Tibial artery (tissue), 4 donors: ENCODE results near the gene DUSP28.

Experiments used
- DNase-seq, 2 donors: peaks; one replicate each; pipeline ENCODE4 v3.0.0-alpha.2; 2019
- H3K27ac ChIP-seq, 2 donors: fragments of 200-600 bp; sonication (generic) in 1 of 2; 1 replicate in 1 of 2; 2 replicates in 1 of 2; pipeline ENCODE4 v1.5.1; 2018 to 2019; ENCODE audit warnings: mild to moderate bottlenecking in 1 of 2
- H3K27me3 ChIP-seq, 2 donors: fragments of 200-600 bp; sonication (generic) in 1 of 2; one replicate each; pipeline versions ENCODE4 v1.5.1 to v1.6.0; 2016 to 2019
- H3K36me3 ChIP-seq, 3 donors: fragments of 200-600 bp; sonication (generic) in 2 of 3; one replicate each; pipeline ENCODE4 v1.5.1; 2016 to 2019; ENCODE audit warnings: mild to moderate bottlenecking in 2 of 3
- H3K4me1 ChIP-seq, 4 donors: fragments of 200-600 bp; sonication (generic) in 2 of 4; 1 replicate in 3 of 4; 2 replicates in 1 of 4; pipeline ENCODE4 v1.5.1; 2016 to 2019
- H3K4me3 ChIP-seq, 2 donors: fragments of 200-600 bp; sonication (generic) in 1 of 2; 1 replicate in 1 of 2; 2 replicates in 1 of 2; pipeline ENCODE4 v1.5.1; 2018 to 2019; ENCODE audit warnings: mild to moderate bottlenecking in 2 of 2
- H3K9me3 ChIP-seq, 3 donors: fragments of 200-600 bp; sonication (generic) in 1 of 3; one replicate each; pipeline ENCODE4 v1.5.1; 2016 to 2019
- CTCF ChIP-seq, 2 experiments: fragments of 200-600 bp in 1 of 2; fragments of 450-650 bp in 1 of 2; IDR thresholded peaks; one replicate each; pipeline ENCODE4 v1.5.1; 2017 to 2019; ENCODE audit warnings: antibody characterized with exemption in 2 of 2, mild to moderate bottlenecking in 1 of 2, moderate library complexity in 1 of 2
- intact Hi-C: fragments of 100-400 bp; cut with DNase I; formaldehyde crosslinking; loops from one replicate; pipeline ENCODE4 v1.15.0; 2023; ENCODE audit warnings: low total_unique reads

DUSP28 gene

DNA sequence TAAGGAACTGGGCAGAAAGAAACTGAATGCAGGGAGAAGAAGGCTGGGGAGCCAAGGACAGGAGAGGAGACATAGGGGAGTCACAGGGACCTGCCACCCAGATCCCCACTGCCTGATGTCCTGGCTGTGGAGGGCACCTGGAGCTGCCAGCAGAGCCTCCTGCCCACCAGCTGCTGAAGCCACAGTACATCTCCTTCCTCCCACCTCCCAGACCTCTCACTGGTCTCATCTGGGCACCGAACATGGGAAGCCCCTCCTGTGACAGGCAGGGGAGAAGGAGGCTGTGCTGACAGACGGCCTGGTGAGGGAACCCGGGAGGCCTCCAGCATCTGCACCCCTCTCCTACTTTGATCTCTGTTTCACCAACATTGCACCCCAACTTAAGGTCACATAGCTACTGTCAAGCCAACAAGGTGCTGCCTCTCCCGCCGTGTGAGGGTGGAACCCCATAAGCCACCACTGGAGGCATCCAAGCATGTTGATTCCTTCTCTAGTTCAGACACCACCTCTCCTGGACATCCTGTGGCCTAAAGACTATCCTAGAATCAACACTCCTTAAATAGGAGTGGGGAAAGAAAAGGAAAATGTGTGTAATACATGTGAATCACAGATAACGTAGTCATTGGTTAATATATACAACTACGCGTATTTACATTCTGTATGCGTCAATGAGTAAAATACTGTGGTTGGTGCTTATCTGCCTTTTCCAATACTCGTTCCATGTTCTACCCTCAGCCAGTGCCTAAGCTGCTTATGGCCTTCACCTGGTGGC, 4.6 kb downstream of the DUSP28 start:
- Histone ChIP-seq H3K4me3 (no peak overlapping the region), H3K27me3 (no peaks in the 10 kb centered on the region), H3K27ac (peak overlapping the region in 1 of 2 donors; percentile 94), H3K9me3 (no peaks in the 10 kb centered on the region), H3K36me3 (peaks cover 0 to 5% (median 0%) of the 10 kb centered on the region in 3 donors), H3K4me1 (peaks cover 5 to 58% (median 38%) of the 10 kb centered on the region in 4 donors)
- intact Hi-C loops = loop anchor here (10.0 kb wide), 2 partner anchors 130 to 330 kb away; partner anchors contain the start of gene GPC1
- DNase-seq = peak; percentile 11 to 48
- TF ChIP-seq CTCF (IDR thresholded peaks at IDR 0.05) = no peak

GRCh38 chr2:240565333-240566202, 5.4 kb downstream of the DUSP28 start:
- peak overlapping the region; percentile 64 to 94 for H3K27ac ChIP-seq
- H3K27me3 ChIP-seq = no peaks in the 10 kb centered on the region
- peak; percentile 78 to 84 for DNase-seq
- H3K4me1 ChIP-seq = peaks cover 5 to 64% (median 45%) of the 10 kb centered on the region in 4 donors
- TF ChIP-seq CTCF (IDR thresholded peaks at IDR 0.05) = no peak
- H3K9me3 ChIP-seq = no peaks in the 10 kb centered on the region
- peaks cover 0 to 5% (median 0%) of the 10 kb centered on the region in 3 donors for H3K36me3 ChIP-seq
- H3K4me3 ChIP-seq = peak overlapping the region; percentile 18 to 86
- intact Hi-C loops = loop anchor here (10.0 kb wide), 2 partner anchors 131 to 331 kb away; partner anchors contain the start of gene GPC1

GRCh38 chr2:240566203-240567136, 6.3 kb downstream of the DUSP28 start:
- peak; percentile 70 to 94 for TF ChIP-seq CTCF (IDR thresholded peaks at IDR 0.05)
- Histone ChIP-seq H3K4me1 (peaks cover 5 to 69% (median 49%) of the 10 kb centered on the region in 4 donors), H3K4me3 (peak overlapping the region; percentile 83 to 86), H3K9me3 (no peaks in the 10 kb centered on the region), H3K27ac (peak overlapping the region; percentile 94 to 99), H3K36me3 (peaks cover 0 to 12% (median 0%) of the 10 kb centered on the region in 3 donors), H3K27me3 (no peaks in the 10 kb centered on the region)
- DNase-seq = peak; percentile 94 to 98
- intact Hi-C loops = loop anchor here (10.0 kb wide), 2 partner anchors 132 to 332 kb away; partner anchors contain the start of gene GPC1

- intact Hi-C loops = loop anchor here (10.0 kb wide), 2 partner anchors 133 to 333 kb away; partner anchors contain the start of gene GPC1
- peaks cover 0 to 18% (median 2%) of the 10 kb centered on the region in 3 donors for H3K36me3 ChIP-seq
- peak overlapping the region; percentile 94 to 99 for H3K27ac ChIP-seq
- peaks cover 5 to 64% (median 44%) of the 10 kb centered on the region in 4 donors for H3K4me1 ChIP-seq
- H3K9me3 ChIP-seq = no peaks in the 10 kb centered on the region
- no peaks in the 10 kb centered on the region for H3K27me3 ChIP-seq
- peak overlapping the region; percentile 83 to 86 for H3K4me3 ChIP-seq
- no peak for TF ChIP-seq CTCF (IDR thresholded peaks at IDR 0.05)
- peak; percentile 34 to 76 for DNase-seq
Observed at GRCh38 chr2:240567137-240567871, 7.1 kb downstream of the DUSP28 start.
